HG03135 (cell line): ENCODE results near the gene TPD52L1.

Experiments used
- ATAC-seq: cut with Tn5 transposase; IDR thresholded peaks from one replicate; pipeline ENCODE4 v1.9.1; 2021; ENCODE audit warnings: mild to moderate bottlenecking, moderate library complexity; ENCODE audit not compliant: unreplicated experiment

Gene TPD52L1

GRCh38 chr6:125174626-125175025, 21.1 kb downstream of the TPD52L1 start:
- no peak for ATAC-seq

- no peak for ATAC-seq
These were observed 22.0 kb downstream of the TPD52L1 start for GRCh38 chr6:125175466-125176048.

GRCh38 chr6:125182237-125183008, 28.9 kb downstream of the TPD52L1 start:
- no peak for ATAC-seq

- ATAC-seq = no peak
These were observed 29.8 kb downstream of the TPD52L1 start for GRCh38 chr6:125183391-125183790.

- ATAC-seq = no peak
These were observed 34.5 kb downstream of the TPD52L1 start for GRCh38 chr6:125188037-125188436.

- ATAC-seq = no peak
These were observed 35.1 kb downstream of the TPD52L1 start for GRCh38 chr6:125188594-125189203.

- no peak for ATAC-seq
These were observed 35.9 kb downstream of the TPD52L1 start for GRCh38 chr6:125189494-125189893.

- ATAC-seq = no peak
These were observed 37.1 kb downstream of the TPD52L1 start for GRCh38 chr6:125190667-125191066.

- peak; percentile 94 for ATAC-seq
These were observed 38.5 kb downstream of the TPD52L1 start for GRCh38 chr6:125191916-125192609.

GRCh38 chr6:125192610-125192930, 39.0 kb downstream of the TPD52L1 start:
- no peak for ATAC-seq

- ATAC-seq = no peak
These were observed 39.6 kb downstream of the TPD52L1 start for GRCh38 chr6:125193208-125193607.

GRCh38 chr6:125194941-125195340, 41.4 kb downstream of the TPD52L1 start:
- no peak for ATAC-seq

- ATAC-seq = no peak
These were observed 42.0 kb downstream of the TPD52L1 start for GRCh38 chr6:125195526-125195925.

- ATAC-seq = no peak
These were observed 43.0 kb downstream of the TPD52L1 start for GRCh38 chr6:125196613-125197012.

GRCh38 chr6:125197795-125198269, 44.3 kb downstream of the TPD52L1 start:
- ATAC-seq = no peak

- ATAC-seq = no peak
These were observed 44.9 kb downstream of the TPD52L1 start for GRCh38 chr6:125198398-125198937.

- ATAC-seq = no peak
These were observed 47.4 kb downstream of the TPD52L1 start for GRCh38 chr6:125200941-125201340.

- no peak for ATAC-seq
These were observed 48.6 kb downstream of the TPD52L1 start for GRCh38 chr6:125201961-125202729.

GRCh38 chr6:125203395-125203794, 49.8 kb downstream of the TPD52L1 start:
- ATAC-seq = no peak

- no peak for ATAC-seq
These were observed 52.4 kb downstream of the TPD52L1 start for GRCh38 chr6:125205931-125206330.

GRCh38 chr6:125206389-125206788, 52.8 kb downstream of the TPD52L1 start:
- ATAC-seq = no peak
